ENCODE results near the gene CMSS1.
A peak's percentile ranks its signal among the peaks of the same experiment; 100 is the strongest.

The CMSS1 gene

DNA sequence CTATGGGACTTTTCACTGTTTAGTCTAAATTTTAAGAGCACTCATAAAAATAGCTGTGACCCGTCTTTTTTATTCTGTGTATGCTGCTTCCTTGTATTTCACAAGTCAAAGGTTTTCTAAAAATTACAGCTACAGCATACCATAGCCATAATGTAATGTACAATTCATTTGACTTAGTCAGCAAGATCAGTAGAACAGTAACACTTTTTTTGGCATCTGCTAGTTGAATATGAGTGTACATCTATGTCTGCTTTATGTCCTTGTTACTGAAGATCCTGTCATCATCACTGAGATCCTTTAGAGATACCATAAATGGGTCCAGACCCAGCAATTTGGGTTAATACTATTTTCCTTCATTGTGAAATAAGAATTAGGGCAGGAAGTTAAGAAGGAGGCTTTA, 42.2 kb downstream of the CMSS1 start:
- Histone ChIP-seq H3K9ac (ENCODE audit: low read length) (no peak overlapping the region), H3K9me3 (ENCODE audit: control insufficient read depth, low read length) (no peaks in the 10 kb centered on the region), H3K4me1 (ENCODE audit: control insufficient read depth, insufficient read depth, low read length) (peaks cover 6% of the 10 kb centered on the region), H3K4me3 (ENCODE audit: low read length) (no peak overlapping the region), H3K36me3 (ENCODE audit: control insufficient read depth, insufficient read depth, low read length) (no peaks in the 10 kb centered on the region), H3K27me3 (ENCODE audit: control insufficient read depth, insufficient read depth, low read length) (no peaks in the 10 kb centered on the region)

DNA sequence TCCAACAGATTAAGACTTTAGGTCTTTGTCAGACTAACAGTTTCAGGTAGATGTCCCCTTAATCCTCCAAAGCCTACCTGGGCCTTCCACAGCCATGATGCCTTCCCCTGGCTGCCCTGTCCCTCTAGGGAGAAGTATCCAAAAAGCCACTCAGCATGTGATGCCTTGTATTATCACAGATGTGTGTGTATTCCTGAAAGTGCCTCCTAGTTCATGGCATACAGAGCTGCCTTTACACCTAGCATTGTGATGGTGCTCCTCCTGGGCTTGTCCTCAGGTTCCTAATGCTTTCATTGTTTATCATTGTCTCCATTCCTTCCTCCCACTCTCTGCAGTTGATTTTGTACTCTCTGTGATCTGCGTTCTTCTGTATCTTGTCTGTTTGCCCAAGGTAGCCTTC, 43.6 kb downstream of the CMSS1 start:
- Histone ChIP-seq H3K36me3 (ENCODE audit: control insufficient read depth, insufficient read depth, low read length) (no peaks in the 10 kb centered on the region), H3K9ac (ENCODE audit: low read length) (no peak overlapping the region), H3K9me3 (ENCODE audit: control insufficient read depth, low read length) (no peaks in the 10 kb centered on the region), H3K27me3 (ENCODE audit: control insufficient read depth, insufficient read depth, low read length) (no peaks in the 10 kb centered on the region), H3K4me1 (ENCODE audit: control insufficient read depth, insufficient read depth, low read length) (peaks cover 6% of the 10 kb centered on the region), H3K4me3 (ENCODE audit: low read length) (no peak overlapping the region)

DNA sequence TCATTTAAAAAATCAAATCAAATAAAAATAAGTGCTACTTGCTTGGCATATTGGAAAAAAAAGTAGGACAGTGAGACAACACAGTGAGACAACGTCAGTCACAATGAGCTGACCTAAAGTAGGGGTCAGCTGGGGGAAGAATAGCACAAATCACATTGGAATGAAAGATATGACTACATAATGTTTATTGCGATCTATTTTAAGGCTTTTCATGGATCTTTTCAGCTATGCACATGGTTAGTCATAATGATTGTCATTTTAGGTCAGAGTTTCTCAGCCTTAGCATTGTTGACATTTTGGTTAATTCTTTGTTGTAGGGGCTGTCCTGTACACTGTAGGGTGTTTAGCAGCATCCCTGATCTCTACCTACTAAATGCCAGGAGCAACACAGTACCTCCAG, 44.5 kb downstream of the CMSS1 start:
- no peaks in the 10 kb centered on the region for H3K27me3 ChIP-seq (ENCODE audit: control insufficient read depth, insufficient read depth, low read length)
- H3K4me1 ChIP-seq (ENCODE audit: control insufficient read depth, insufficient read depth, low read length): peaks cover 6% of the 10 kb centered on the region
- no peak overlapping the region for H3K4me3 ChIP-seq (ENCODE audit: low read length)
- no peak overlapping the region for H3K9ac ChIP-seq (ENCODE audit: low read length)
- no peaks in the 10 kb centered on the region for H3K9me3 ChIP-seq (ENCODE audit: control insufficient read depth, low read length)
- no peaks in the 10 kb centered on the region for H3K36me3 ChIP-seq (ENCODE audit: control insufficient read depth, insufficient read depth, low read length)

DNA sequence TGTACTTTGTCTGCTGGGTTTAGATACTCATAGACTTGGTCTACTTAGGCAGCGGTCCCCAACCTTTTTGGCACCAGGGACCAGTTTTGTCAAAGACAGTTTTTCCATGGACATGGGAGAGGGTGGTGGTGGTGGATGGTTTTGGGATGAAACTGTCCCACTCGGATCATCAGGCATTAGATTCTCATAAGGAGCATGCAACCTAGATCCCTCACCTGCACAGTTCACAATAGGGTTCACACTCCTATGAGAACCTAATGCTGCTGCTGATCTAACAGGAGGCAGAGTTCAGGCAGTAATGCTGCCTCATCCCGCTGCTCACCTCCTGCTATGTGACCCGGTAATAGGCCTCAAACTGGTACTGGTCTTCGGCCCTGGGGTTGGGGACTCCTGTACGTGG, 45.3 kb downstream of the CMSS1 start:
- H3K4me1 ChIP-seq (ENCODE audit: control insufficient read depth, insufficient read depth, low read length): peaks cover 6% of the 10 kb centered on the region
- no peak overlapping the region for H3K9ac ChIP-seq (ENCODE audit: low read length)
- H3K9me3 ChIP-seq (ENCODE audit: control insufficient read depth, low read length): no peaks in the 10 kb centered on the region
- no peaks in the 10 kb centered on the region for H3K27me3 ChIP-seq (ENCODE audit: control insufficient read depth, insufficient read depth, low read length)
- no peaks in the 10 kb centered on the region for H3K36me3 ChIP-seq (ENCODE audit: control insufficient read depth, insufficient read depth, low read length)
- no peak overlapping the region for H3K4me3 ChIP-seq (ENCODE audit: low read length)

DNA sequence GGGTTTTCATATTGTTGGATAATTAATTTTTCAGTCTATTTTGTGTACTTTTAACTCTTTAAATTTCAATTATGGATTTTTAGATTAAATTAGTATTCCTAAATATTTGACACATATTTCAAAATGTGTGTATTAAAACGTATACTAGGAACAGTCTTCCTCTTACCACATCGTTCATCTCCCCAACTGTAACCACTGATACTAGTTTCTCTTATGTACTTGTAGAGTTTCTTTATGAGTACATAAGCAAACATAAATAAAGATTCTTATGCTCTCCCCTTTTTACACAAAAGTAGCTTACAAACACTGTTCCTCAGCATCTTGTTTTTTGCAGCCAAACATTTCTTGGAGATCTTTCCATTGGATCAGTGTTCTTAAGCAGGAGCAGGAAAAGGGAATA, 45.9 kb downstream of the CMSS1 start:
- H3K9me3 ChIP-seq (ENCODE audit: control insufficient read depth, low read length): no peaks in the 10 kb centered on the region
- no peak overlapping the region for H3K4me3 ChIP-seq (ENCODE audit: low read length)
- H3K36me3 ChIP-seq (ENCODE audit: control insufficient read depth, insufficient read depth, low read length): no peaks in the 10 kb centered on the region
- H3K9ac ChIP-seq (ENCODE audit: low read length): no peak overlapping the region
- peaks cover 6% of the 10 kb centered on the region for H3K4me1 ChIP-seq (ENCODE audit: control insufficient read depth, insufficient read depth, low read length)
- H3K27me3 ChIP-seq (ENCODE audit: control insufficient read depth, insufficient read depth, low read length): no peaks in the 10 kb centered on the region

- H3K36me3 ChIP-seq (ENCODE audit: control insufficient read depth, insufficient read depth, low read length): no peaks in the 10 kb centered on the region
- no peaks in the 10 kb centered on the region for H3K9me3 ChIP-seq (ENCODE audit: control insufficient read depth, low read length)
- peaks cover 6% of the 10 kb centered on the region for H3K4me1 ChIP-seq (ENCODE audit: control insufficient read depth, insufficient read depth, low read length)
- H3K27me3 ChIP-seq (ENCODE audit: control insufficient read depth, insufficient read depth, low read length): no peaks in the 10 kb centered on the region
- no peak overlapping the region for H3K4me3 ChIP-seq (ENCODE audit: low read length)
- H3K9ac ChIP-seq (ENCODE audit: low read length): no peak overlapping the region
Observed at GRCh38 chr3:99864289-99864688, 46.6 kb downstream of the CMSS1 start.

DNA sequence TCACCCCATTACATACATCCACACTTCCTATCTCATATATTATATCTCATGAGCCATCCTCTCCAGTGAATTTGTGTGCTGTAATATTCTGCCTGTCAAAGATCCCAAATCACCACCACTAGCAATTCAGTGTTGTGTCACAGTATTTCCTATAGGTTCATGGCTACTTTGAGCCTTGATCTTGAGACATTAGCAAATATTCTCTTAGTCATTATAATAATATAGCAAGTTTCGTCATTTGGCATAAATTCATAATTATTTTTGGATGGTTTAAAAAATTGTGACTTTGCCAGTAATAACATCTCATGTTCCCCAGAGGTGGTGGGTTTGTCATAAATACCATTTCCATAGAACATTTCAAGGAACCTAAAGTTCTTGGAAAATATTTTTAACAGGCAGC, 47.7 kb downstream of the CMSS1 start:
- Histone ChIP-seq H3K27me3 (ENCODE audit: control insufficient read depth, insufficient read depth, low read length) (no peaks in the 10 kb centered on the region), H3K4me1 (ENCODE audit: control insufficient read depth, insufficient read depth, low read length) (peaks cover 2% of the 10 kb centered on the region), H3K4me3 (ENCODE audit: low read length) (no peak overlapping the region), H3K9me3 (ENCODE audit: control insufficient read depth, low read length) (no peaks in the 10 kb centered on the region), H3K36me3 (ENCODE audit: control insufficient read depth, insufficient read depth, low read length) (no peaks in the 10 kb centered on the region), H3K9ac (ENCODE audit: low read length) (no peak overlapping the region)

GRCh38 chr3:99866261-99866761, 48.6 kb downstream of the CMSS1 start:
- Histone ChIP-seq H3K36me3 (ENCODE audit: control insufficient read depth, insufficient read depth, low read length) (no peaks in the 10 kb centered on the region), H3K9ac (ENCODE audit: low read length) (no peak overlapping the region), H3K4me3 (ENCODE audit: low read length) (no peak overlapping the region), H3K27me3 (ENCODE audit: control insufficient read depth, insufficient read depth, low read length) (no peaks in the 10 kb centered on the region), H3K9me3 (ENCODE audit: control insufficient read depth, low read length) (no peaks in the 10 kb centered on the region), H3K4me1 (ENCODE audit: control insufficient read depth, insufficient read depth, low read length) (peaks cover 10% of the 10 kb centered on the region)

DNA sequence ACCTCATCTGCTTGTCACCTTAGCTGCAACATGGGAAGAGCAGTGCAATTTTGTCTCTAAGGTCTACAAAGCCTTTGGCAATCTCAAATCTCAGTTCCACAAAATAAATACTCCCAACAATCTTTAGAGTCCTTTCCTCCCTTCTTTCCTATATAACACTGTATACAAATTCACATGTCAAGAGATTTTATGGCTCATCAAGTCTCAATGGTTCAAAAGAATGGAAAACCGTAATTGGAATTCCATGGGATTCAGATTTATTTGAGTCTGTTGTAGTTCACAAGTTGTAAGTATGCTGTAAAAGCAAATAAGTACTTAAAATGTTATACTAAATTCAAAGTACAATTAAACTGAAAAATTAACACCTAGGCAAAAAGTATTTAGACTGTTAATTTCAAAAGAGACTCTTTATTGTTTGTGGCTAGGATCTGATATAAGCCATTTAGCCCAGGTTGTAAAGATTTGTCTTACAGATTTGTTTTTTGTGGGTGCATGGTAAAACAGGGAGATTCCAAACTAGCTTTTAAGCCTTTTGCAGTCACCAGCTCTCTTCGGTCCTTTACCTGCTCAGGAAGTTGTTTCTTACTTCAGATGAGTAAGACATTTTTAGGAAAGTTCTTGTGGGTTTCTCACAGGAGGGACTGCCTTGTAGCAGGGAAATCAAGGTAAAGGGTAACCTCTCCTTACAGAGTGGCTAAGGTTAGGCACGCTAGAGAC, 50.1 kb downstream of the CMSS1 start:
- Histone ChIP-seq H3K9ac (ENCODE audit: low read length) (no peak overlapping the region), H3K4me1 (ENCODE audit: control insufficient read depth, insufficient read depth, low read length) (peaks cover 24% of the 10 kb centered on the region), H3K27me3 (ENCODE audit: control insufficient read depth, insufficient read depth, low read length) (no peaks in the 10 kb centered on the region), H3K9me3 (ENCODE audit: control insufficient read depth, low read length) (no peaks in the 10 kb centered on the region), H3K4me3 (ENCODE audit: low read length) (no peak overlapping the region), H3K36me3 (ENCODE audit: control insufficient read depth, insufficient read depth, low read length) (no peaks in the 10 kb centered on the region)

DNA sequence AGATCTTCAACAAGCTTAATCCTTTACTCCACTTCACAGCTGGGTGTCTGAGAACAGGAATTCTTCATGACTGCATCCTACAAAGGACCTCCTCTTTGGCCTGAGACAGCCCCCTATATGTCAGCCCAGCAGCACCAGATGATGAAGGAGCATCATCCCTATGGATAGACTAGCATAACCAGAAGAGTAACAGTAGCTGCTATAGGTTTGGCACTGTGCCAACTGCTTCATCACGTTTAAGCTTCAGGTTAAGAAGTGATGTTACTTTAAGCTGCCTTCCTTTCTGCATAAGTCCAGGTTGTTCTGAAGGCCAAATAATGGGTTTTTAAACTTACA, 50.6 kb downstream of the CMSS1 start:
- Histone ChIP-seq H3K4me1 (ENCODE audit: control insufficient read depth, insufficient read depth, low read length) (peaks cover 30% of the 10 kb centered on the region), H3K4me3 (ENCODE audit: low read length) (no peak overlapping the region), H3K36me3 (ENCODE audit: control insufficient read depth, insufficient read depth, low read length) (no peaks in the 10 kb centered on the region), H3K27me3 (ENCODE audit: control insufficient read depth, insufficient read depth, low read length) (no peaks in the 10 kb centered on the region), H3K9me3 (ENCODE audit: control insufficient read depth, low read length) (no peaks in the 10 kb centered on the region), H3K9ac (ENCODE audit: low read length) (no peak overlapping the region)

GRCh38 chr3:99869621-99870020, 52.0 kb downstream of the CMSS1 start:
- H3K9me3 ChIP-seq (ENCODE audit: control insufficient read depth, low read length): no peaks in the 10 kb centered on the region
- no peaks in the 10 kb centered on the region for H3K27me3 ChIP-seq (ENCODE audit: control insufficient read depth, insufficient read depth, low read length)
- no peaks in the 10 kb centered on the region for H3K36me3 ChIP-seq (ENCODE audit: control insufficient read depth, insufficient read depth, low read length)
- no peak overlapping the region for H3K9ac ChIP-seq (ENCODE audit: low read length)
- no peak overlapping the region for H3K4me3 ChIP-seq (ENCODE audit: low read length)
- H3K4me1 ChIP-seq (ENCODE audit: control insufficient read depth, insufficient read depth, low read length): peaks cover 31% of the 10 kb centered on the region

- H3K4me3 ChIP-seq (ENCODE audit: low read length): no peak overlapping the region
- H3K4me1 ChIP-seq (ENCODE audit: control insufficient read depth, insufficient read depth, low read length): peaks cover 31% of the 10 kb centered on the region
- H3K27me3 ChIP-seq (ENCODE audit: control insufficient read depth, insufficient read depth, low read length): no peaks in the 10 kb centered on the region
- no peaks in the 10 kb centered on the region for H3K36me3 ChIP-seq (ENCODE audit: control insufficient read depth, insufficient read depth, low read length)
- no peaks in the 10 kb centered on the region for H3K9me3 ChIP-seq (ENCODE audit: control insufficient read depth, low read length)
- H3K9ac ChIP-seq (ENCODE audit: low read length): peak overlapping the region; percentile 53
Observed at GRCh38 chr3:99870712-99871111, 53.0 kb downstream of the CMSS1 start.
